Measurements from ENCODE around the gene CFAP45. TPM values are rescaled to one million over a fixed set of nuclear protein-coding genes. Genes with fewer than 3 reads are reported as not detected.

Gene CFAP45
- 0.48 and 0.65 TPM in 2 replicates for total RNA-seq

GRCh38 chr1:159900086-159900680 lies at the start of gene CFAP45:
Gene CFAP45, minus strand, starts transcription at chr1:159900165. Its CDS starts 67 bp downstream, at chr1:159900098.

GRCh38 chr1:159945483-159946241 lies 45.7 kb upstream of the CFAP45 start, which contains the start of gene IGSF9:
Gene IGSF9, minus strand, starts transcription at chr1:159945613. Its CDS starts 2,159 bp downstream, at chr1:159943454.

GRCh38 chr1:159924791-159925718 lies 25.1 kb upstream of the CFAP45 start, which contains the start of gene TAGLN2:
Gene TAGLN2, minus strand, starts transcription at chr1:159925507. Its CDS starts 4,998 bp downstream, at chr1:159920509.

GRCh38 chr1:159862557-159862956 lies 37.4 kb downstream of the CFAP45 start, which contains the start of gene VSIG8:
Gene VSIG8, minus strand, starts transcription at chr1:159862657. Its CDS starts 136 bp downstream, at chr1:159862521.

GRCh38 chr1:159826441-159827101 lies 73.4 kb downstream of the CFAP45 start, which contains the start of gene SLAMF8:
Gene SLAMF8, plus strand, starts transcription at chr1:159826873. Its CDS starts 26 bp downstream, at chr1:159826899.

Other genes starting within 250 kb of the CFAP45 start
- not detected in 2 replicates for gene CRP, start 185.6 kb downstream of the CFAP45 start, total RNA-seq
- 27.5 and 29.5 TPM in 2 replicates for gene DUSP23, start 119.2 kb downstream of the CFAP45 start, total RNA-seq
- gene FCRL6, start 97.8 kb downstream of the CFAP45 start, total RNA-seq, result not detected in 2 replicates
- 1.2 TPM in 1 of 2 replicates, not detected in the other for gene SLAMF8, start 73.3 kb downstream of the CFAP45 start, total RNA-seq
- not detected in 2 replicates for gene VSIG8, start 37.5 kb downstream of the CFAP45 start, total RNA-seq
- 650 and 791 TPM in 2 replicates for gene TAGLN2, start 25.3 kb upstream of the CFAP45 start, total RNA-seq
- gene IGSF9, start 45.4 kb upstream of the CFAP45 start, total RNA-seq, result 0.13 and 0.16 TPM in 2 replicates
- gene SLAMF9, start 54.1 kb upstream of the CFAP45 start, total RNA-seq, result 0.91 TPM in 1 of 2 replicates, not detected in the other
- gene PIGM, start 131.8 kb upstream of the CFAP45 start, total RNA-seq, result 3.7 and 6.0 TPM in 2 replicates
- not detected in 2 replicates for gene KCNJ10, start 170.0 kb upstream of the CFAP45 start, total RNA-seq
- not detected in 2 replicates for gene KCNJ9, start 181.4 kb upstream of the CFAP45 start, total RNA-seq
- 12.7 and 22.9 TPM in 2 replicates for gene IGSF8, start 198.5 kb upstream of the CFAP45 start, total RNA-seq
- gene ATP1A2, start 215.6 kb upstream of the CFAP45 start, total RNA-seq, result 0.24 and 1.0 TPM in 2 replicates

All from epithelial cell of alveolus of lung (primary cell).